ENCODE measurements around the gene ARHGAP15.
A peak's percentile ranks its signal among the peaks of the same experiment; 100 is the strongest.

The ARHGAP15 gene

DNA sequence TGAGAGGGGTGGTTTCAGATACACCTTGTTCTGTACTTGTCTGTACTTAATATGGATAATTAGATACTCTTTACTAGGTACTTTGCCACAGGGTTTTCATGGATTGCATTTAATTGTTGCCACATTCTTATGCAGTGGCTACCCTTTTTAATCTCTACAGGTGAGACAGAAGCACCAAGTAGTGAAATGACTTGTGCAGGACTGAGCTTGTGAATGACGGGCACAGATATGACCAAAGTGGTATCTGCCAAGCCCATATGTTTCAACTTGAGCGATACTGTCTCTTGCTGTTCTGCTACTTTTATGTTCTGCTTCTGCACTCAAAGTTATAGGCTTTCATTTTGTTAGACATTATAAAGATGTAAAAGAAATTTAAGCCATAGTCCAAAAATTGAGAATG is 288.2 kb downstream of the ARHGAP15 start:
- DNase-seq: no peak

- DNase-seq: no peak
Observed at GRCh38 chr2:143420313-143420712, 291.1 kb downstream of the ARHGAP15 start.

DNA sequence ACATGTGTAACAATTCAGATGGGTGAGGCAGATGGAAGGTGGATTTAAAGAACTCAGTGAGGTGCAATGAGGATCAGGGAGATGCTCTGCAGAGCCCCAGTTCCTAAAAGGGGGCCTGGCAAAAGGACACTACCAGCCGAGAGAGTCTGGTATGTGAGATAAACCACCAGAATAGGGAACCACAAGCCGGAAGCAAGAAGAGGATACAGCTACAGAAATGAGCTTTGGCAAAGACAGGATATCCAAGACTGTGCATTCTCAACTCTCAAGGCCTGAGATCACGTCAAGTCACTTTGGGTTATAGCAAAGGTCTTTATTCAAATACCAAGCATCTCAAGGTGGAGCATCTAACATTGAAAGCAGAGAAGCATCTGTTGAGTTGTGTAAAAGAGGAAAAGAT is 293.5 kb downstream of the ARHGAP15 start:
- peak; percentile 30 for DNase-seq

GRCh38 chr2:143425896-143426295 is 296.7 kb downstream of the ARHGAP15 start:
- DNase-seq: no peak

DNA sequence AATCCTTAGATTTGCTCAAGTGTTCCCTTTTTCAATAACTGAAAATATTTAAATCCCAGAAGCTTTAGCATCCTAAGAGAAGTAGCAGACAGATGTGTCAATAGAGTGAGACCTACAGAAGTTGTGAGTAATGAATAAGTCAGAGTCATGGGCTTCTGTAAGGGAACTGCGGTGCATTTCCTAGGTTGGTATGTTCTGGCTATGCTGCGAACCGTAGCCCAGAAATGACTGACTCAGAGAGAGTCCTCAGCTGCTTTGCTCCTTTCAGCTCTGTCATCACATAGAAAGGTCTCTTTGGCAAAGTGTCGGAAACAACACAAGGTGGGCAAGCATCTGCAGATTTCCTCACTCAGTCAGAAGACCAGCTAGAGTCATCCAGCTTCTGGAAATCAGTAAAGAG is 297.1 kb downstream of the ARHGAP15 start:
- peak; percentile 3 for DNase-seq

- DNase-seq: peak; percentile 10
Observed at GRCh38 chr2:143428700-143429099, 299.5 kb downstream of the ARHGAP15 start.

DNA sequence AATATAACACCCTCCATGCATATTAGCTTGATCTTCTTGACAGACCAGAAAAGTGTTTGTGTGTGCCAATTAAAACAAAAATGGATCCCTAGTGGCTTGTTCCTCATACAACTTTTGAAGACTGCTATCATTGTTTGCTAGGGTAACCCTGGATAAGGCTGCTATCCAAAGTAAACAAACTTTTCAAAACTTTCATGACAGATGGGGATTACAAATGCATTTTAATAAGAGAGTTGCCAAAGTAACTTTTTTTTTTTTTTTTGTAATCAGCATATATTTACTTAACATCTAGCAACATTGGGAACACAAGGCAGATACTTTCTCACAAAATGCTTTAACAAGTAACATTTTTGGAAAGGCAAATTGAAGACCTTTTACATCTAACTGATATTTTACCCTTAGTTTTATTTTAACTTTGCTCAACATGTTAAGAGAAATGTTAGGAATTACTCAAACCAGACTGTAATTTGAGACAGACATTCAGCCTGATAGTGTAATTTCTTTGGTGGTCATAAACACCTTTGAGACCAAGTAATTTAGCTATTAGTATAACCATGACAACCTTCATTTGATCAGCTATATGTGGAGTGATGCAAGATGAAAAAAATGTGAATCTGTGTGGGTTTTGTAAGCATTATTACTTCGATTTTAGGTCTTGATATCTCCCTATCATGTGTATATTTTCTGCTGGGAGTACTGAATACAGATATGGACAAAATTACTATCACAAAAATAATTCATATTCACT is 300.9 kb downstream of the ARHGAP15 start:
- no peak for DNase-seq

DNA sequence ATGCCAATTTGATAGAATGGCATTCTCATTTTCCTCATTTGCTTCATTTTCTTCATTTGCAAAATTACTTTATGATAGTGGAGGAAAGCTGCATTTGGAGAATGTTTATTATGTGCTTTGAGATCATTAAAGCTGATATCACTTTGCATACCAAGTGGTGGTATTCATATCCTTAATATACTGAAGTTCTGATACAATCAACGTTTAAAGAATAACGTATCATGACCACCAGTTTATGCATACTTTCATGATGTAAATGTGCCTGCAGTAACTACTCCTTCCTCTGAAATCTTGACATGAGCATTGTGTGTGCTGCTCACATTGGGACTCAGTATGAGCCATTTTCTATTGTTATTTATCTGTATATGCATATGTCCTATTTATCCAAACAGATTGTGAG is 302.1 kb downstream of the ARHGAP15 start:
- no peak for DNase-seq

DNA sequence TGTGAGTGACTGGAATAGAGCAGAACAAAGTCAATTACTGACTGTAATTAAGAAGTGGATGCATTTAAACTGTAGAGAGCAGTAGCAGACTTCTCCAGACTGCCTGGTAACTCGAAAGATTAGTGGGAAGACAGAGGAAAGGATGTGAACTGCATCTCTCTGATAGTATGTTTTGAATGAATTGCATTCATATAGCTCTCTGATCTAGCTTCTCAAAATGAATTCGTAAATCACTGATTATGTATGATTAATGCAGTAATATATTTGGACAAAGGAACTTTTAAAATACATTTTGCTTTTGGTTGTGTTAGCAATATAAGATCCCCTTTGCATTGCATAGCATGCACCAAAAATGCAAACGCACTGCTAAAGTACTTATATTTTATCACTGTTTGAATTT is 304.0 kb downstream of the ARHGAP15 start:
- no peak for DNase-seq

- no peak for DNase-seq
Observed at GRCh38 chr2:143433840-143434239, 304.6 kb downstream of the ARHGAP15 start.

DNA sequence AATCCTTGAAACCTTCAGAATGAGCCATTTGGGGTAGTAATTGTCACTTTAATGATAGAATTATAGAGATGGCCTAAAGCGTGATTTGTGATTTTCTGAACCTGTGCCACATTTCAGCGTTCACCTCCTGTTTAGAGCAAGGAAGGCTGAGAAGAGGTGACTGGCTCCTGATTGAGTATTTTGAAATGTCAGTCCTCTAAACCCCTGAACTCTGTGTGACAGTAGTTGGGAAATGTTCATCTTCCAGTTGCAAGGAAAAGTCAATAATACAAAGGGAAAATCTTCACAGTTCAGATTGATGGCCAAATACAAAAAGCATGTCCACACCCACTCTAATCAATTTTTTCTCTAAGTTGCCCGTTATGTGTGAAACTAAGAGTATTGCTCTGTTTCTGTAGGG is 305.2 kb downstream of the ARHGAP15 start:
- no peak for DNase-seq

GRCh38 chr2:143435131-143435530 is 305.9 kb downstream of the ARHGAP15 start:
- DNase-seq: no peak

- no peak for DNase-seq
Observed at GRCh38 chr2:143436951-143437350, 307.7 kb downstream of the ARHGAP15 start.

GRCh38 chr2:143440411-143441012 is 311.3 kb downstream of the ARHGAP15 start:
- DNase-seq: no peak

DNA sequence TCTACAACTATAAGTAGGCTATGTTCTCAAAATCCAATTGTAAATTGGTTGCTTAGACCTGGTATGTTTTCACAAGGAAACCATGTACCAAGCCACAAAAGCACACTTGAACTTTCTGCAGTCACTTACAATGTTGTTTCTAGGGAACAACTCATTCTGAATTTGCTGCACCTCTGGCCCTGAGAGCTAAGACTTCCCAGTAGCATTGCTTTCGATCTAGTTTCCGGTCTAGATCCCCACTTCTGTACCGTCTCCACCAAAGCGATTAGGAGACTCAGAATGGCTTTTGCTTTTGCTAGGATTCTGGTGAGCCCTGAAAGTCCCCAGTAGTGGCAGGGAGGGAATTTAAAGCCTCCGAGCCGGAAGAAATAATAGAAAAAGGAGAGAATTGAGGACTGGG is 313.0 kb downstream of the ARHGAP15 start:
- no peak for DNase-seq

DNA sequence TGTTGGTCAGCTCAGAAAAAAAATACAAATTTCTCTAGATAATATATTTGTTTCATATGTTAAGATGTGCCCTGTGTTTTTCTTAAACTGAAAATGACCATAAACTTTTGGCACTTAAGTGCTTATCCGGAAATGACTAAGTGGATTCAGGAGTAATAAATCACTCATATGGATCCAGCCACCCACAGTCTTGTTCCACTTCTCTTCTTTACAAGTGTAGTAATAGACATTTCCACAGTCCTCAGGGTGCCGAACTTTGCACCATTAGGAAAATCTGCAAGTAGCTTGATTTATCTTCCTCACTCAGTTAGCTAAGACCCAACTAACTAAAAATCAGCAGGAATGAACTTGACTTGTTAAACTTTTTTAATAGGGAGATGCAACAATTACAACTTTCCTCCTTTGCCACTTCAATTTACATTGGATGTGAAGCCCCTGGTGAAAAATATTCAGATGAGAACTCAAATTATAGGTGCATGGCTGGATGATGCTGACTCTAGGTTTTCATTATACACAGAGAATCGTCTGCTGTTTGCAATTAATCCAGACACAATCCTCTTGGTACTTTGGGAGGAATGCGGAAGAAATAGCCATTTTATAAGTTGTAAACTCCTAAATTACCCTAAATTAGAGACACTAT is 322.5 kb downstream of the ARHGAP15 start:
- peak; percentile 91 for DNase-seq

DNA sequence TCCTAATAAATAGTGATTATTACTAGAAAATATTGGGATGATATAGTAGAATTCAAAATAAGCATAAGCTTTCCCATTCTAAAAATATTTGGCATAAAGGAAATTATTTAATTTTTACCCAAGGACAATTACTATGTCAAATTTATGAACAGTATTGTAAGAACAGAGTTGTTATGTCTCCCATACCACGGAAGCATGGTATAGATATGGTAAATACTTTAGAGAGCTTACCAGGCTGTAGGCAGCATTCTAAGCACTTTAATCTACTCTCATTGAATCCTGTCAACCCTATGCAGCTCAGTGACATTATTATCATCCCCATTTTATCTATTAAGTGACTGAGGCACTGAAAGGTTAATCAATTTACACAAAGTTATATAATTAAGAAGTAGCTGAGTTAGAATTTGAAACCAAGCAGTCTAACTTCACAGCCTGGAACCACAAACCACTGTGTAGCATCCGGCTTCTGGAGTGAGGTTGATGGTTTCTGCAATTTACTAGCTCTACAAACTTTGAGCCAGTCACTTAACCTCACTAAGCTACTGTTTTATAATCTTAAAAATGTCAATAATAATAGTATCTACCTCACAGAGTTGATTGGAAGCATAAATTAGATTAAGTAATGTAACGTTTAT is 323.7 kb downstream of the ARHGAP15 start:
- no peak for DNase-seq

- DNase-seq: no peak
Observed at GRCh38 chr2:143453981-143454511, 324.8 kb downstream of the ARHGAP15 start.

GRCh38 chr2:143455317-143455716 is 326.1 kb downstream of the ARHGAP15 start:
- DNase-seq: no peak

- DNase-seq: peak; percentile 5
Observed at GRCh38 chr2:143458258-143459190, 329.3 kb downstream of the ARHGAP15 start.

- DNase-seq: no peak
Observed at GRCh38 chr2:143460382-143460781, 331.2 kb downstream of the ARHGAP15 start.

- no peak for DNase-seq
Observed at GRCh38 chr2:143463719-143464118, 334.5 kb downstream of the ARHGAP15 start.
